Nephron progenitor cell (in vitro differentiated cells): ENCODE results near the gene ZFHX3.

ENCODE experiments used
- DNase-seq: peaks from one replicate; pipeline ENCODE4 v3.0.0; 2021
- H3K27ac Mint-ChIP-seq: 2 replicates; pipeline ENCODE4 v1.8.0; 2021; ENCODE audit warnings: mild to moderate bottlenecking, moderate library complexity, mixed read lengths
- H3K27me3 Mint-ChIP-seq: 2 replicates; pipeline ENCODE4 v1.8.0; 2021; ENCODE audit warnings: mild to moderate bottlenecking, low read depth, mixed read lengths; ENCODE audit not compliant: poor library complexity
- H3K36me3 Mint-ChIP-seq: 2 replicates; pipeline ENCODE4 v1.8.0; 2021; ENCODE audit warnings: low read depth, mixed read lengths
- H3K4me1 Mint-ChIP-seq: 2 replicates; pipeline ENCODE4 v1.8.0; 2021; ENCODE audit warnings: mixed read lengths
- H3K4me3 Mint-ChIP-seq: 2 replicates; pipeline ENCODE4 v1.8.0; 2021; ENCODE audit warnings: mild to moderate bottlenecking, moderate library complexity, mixed read lengths
- H3K9me3 Mint-ChIP-seq: 2 replicates; pipeline ENCODE4 v1.8.0; 2021; ENCODE audit warnings: mild to moderate bottlenecking, moderate library complexity, mixed read lengths
- CTCF ChIP-seq: fragments of 200-600 bp; sonication (generic); IDR thresholded peaks from 2 replicates; pipeline ENCODE4 v1.5.0; 2021; ENCODE audit warnings: antibody characterized with exemption

Gene ZFHX3

GRCh38 chr16:72952811-72953271 lies 95.1 kb downstream of the ZFHX3 start:
- peak overlapping the region; percentile 91 for H3K27ac Mint-ChIP-seq
- H3K36me3 Mint-ChIP-seq = peaks cover 68% of the 10 kb centered on the region
- peaks cover 2% of the 10 kb centered on the region for H3K27me3 Mint-ChIP-seq
- peaks cover 57% of the 10 kb centered on the region for H3K4me1 Mint-ChIP-seq
- TF ChIP-seq CTCF = no peak
- H3K9me3 Mint-ChIP-seq = peaks cover 18% of the 10 kb centered on the region
- no peak for DNase-seq
- no peak overlapping the region for H3K4me3 Mint-ChIP-seq

DNA sequence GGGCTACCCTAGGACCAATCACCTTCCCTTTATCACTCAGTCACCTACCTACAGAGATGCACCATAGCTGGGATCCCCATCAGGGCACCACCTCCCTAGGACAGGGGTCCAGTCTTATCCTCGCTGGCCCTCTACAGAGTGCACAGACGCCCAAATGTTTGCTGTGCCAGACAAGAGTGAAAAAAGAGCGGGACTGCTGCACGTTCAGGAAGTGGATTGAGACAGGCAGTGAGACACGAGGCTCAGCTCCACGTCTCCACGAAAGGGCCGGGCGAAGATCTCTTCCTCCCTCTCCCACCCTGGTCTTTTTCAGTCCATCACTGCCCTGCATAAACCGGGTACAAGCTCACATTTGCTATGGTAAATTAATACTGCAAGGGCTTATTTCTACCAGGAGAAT lies 95.5 kb downstream of the ZFHX3 start:
- H3K36me3 Mint-ChIP-seq = peaks cover 64% of the 10 kb centered on the region
- peaks cover 61% of the 10 kb centered on the region for H3K4me1 Mint-ChIP-seq
- peak overlapping the region; percentile 91 for H3K27ac Mint-ChIP-seq
- H3K9me3 Mint-ChIP-seq = peaks cover 18% of the 10 kb centered on the region
- no peak overlapping the region for H3K4me3 Mint-ChIP-seq
- DNase-seq = no peak
- peaks cover 2% of the 10 kb centered on the region for H3K27me3 Mint-ChIP-seq
- TF ChIP-seq CTCF = no peak

GRCh38 chr16:72951916-72952315 lies 96.0 kb downstream of the ZFHX3 start:
- Mint-ChIP-seq H3K4me3 (no peak overlapping the region), H3K27ac (peak overlapping the region; percentile 91), H3K4me1 (peaks cover 66% of the 10 kb centered on the region), H3K9me3 (peaks cover 18% of the 10 kb centered on the region), H3K36me3 (peaks cover 59% of the 10 kb centered on the region), H3K27me3 (peaks cover 2% of the 10 kb centered on the region)
- DNase-seq = no peak
- TF ChIP-seq CTCF = no peak

- Mint-ChIP-seq H3K27ac (no peak overlapping the region), H3K9me3 (peaks cover 16% of the 10 kb centered on the region), H3K27me3 (peaks cover 5% of the 10 kb centered on the region), H3K4me3 (no peak overlapping the region), H3K4me1 (peaks cover 76% of the 10 kb centered on the region), H3K36me3 (peaks cover 48% of the 10 kb centered on the region)
- DNase-seq = no peak
- TF ChIP-seq CTCF = no peak
Measured at GRCh38 chr16:72950669-72951068, 97.3 kb downstream of the ZFHX3 start.

GRCh38 chr16:72948238-72948829 lies 99.6 kb downstream of the ZFHX3 start:
- Mint-ChIP-seq H3K9me3 (peaks cover 15% of the 10 kb centered on the region), H3K4me3 (peak overlapping the region; percentile 55), H3K4me1 (peaks cover 81% of the 10 kb centered on the region), H3K36me3 (peaks cover 59% of the 10 kb centered on the region), H3K27me3 (peaks cover 5% of the 10 kb centered on the region), H3K27ac (peak overlapping the region; percentile 89)
- DNase-seq = no peak
- no peak for TF ChIP-seq CTCF
